ENCODE results near the gene BBS12. TPM values are rescaled to one million over a fixed set of nuclear protein-coding genes. Genes with fewer than 3 reads are reported as not detected.
"Not testable (repeated sequence)": the region's sequence is repeated elsewhere in the genome, so short reads cannot be mapped to it uniquely, and the experiment has no call there.

The BBS12 gene
- total and polyA plus RNA-seq, 3 experiments from 2014 or later: 1.7 to 2.1 (median 1.8) TPM

DNA sequence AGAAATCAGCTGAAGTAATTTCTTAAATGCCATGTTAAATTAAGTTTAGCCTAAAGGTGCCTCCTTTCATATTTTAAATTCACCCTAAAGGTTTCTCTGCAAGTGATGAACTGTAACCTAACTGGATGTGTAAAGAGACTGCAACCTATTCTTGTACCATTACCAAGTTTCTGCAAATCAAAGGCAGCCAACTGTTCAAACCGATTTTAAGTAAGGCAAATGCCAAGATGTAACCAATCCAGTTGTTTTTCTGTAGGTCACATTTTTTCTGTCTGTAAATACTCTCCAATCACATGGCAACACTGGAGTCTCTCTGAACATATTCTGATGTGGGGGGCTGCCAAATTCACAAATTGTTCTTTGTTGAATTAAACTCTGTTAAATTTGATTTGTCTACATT lies 51.8 kb downstream of the BBS12 start:
- H3K27me3 ChIP-seq (ENCODE audit: insufficient read depth, low read length, poor library complexity, severe bottlenecking): no peaks in the 10 kb centered on the region
- peaks cover 0 to 2% (median 0%) of the 10 kb centered on the region in 3 donors for H3K36me3 Mint-ChIP-seq
- no peak overlapping the region for H3K27ac ChIP-seq (ENCODE audit: low read depth, low read length)
- no peak for DNase-seq
- H3K4me3 ChIP-seq (ENCODE audit: low read length): no peak overlapping the region
- H3K4me1 Mint-ChIP-seq: peaks cover 9 to 11% (median 10%) of the 10 kb centered on the region in 3 donors
- peaks cover 6 to 21% of the 10 kb centered on the region in 2 donors for H3K27me3 Mint-ChIP-seq
- POLR2A ChIA-PET: no interaction called here
- no peak overlapping the region for H3K4me3 Mint-ChIP-seq
- no peak overlapping the region for H3K27ac Mint-ChIP-seq
- H3K4me1 ChIP-seq (ENCODE audit: insufficient read depth, low read length): no peaks in the 10 kb centered on the region
- H3K36me3 ChIP-seq (ENCODE audit: insufficient read depth, low read length): no peaks in the 10 kb centered on the region
- H3K9me3 ChIP-seq (ENCODE audit: low read length): no peaks in the 10 kb centered on the region
- no peaks in the 10 kb centered on the region for H3K9me3 Mint-ChIP-seq
- CTCF ChIA-PET: no interaction called here

- Mint-ChIP-seq H3K27me3 (peaks cover 6 to 21% of the 10 kb centered on the region in 2 donors), H3K4me1 (peaks cover 9 to 11% (median 10%) of the 10 kb centered on the region in 3 donors), H3K36me3 (peaks cover 0 to 2% (median 0%) of the 10 kb centered on the region in 3 donors), H3K27ac (no peak overlapping the region), H3K4me3 (no peak overlapping the region), H3K9me3 (no peaks in the 10 kb centered on the region)
- no peaks in the 10 kb centered on the region for H3K4me1 ChIP-seq (ENCODE audit: insufficient read depth, low read length)
- POLR2A ChIA-PET: no interaction called here
- H3K36me3 ChIP-seq (ENCODE audit: insufficient read depth, low read length): no peaks in the 10 kb centered on the region
- CTCF ChIA-PET: no interaction called here
- H3K4me3 ChIP-seq (ENCODE audit: low read length): no peak overlapping the region
- no peaks in the 10 kb centered on the region for H3K27me3 ChIP-seq (ENCODE audit: insufficient read depth, low read length, poor library complexity, severe bottlenecking)
- H3K9me3 ChIP-seq (ENCODE audit: low read length): no peaks in the 10 kb centered on the region
- H3K27ac ChIP-seq (ENCODE audit: low read depth, low read length): no peak overlapping the region
- no peak for DNase-seq
Measured at GRCh38 chr4:122785099-122785498, 52.6 kb downstream of the BBS12 start.

DNA sequence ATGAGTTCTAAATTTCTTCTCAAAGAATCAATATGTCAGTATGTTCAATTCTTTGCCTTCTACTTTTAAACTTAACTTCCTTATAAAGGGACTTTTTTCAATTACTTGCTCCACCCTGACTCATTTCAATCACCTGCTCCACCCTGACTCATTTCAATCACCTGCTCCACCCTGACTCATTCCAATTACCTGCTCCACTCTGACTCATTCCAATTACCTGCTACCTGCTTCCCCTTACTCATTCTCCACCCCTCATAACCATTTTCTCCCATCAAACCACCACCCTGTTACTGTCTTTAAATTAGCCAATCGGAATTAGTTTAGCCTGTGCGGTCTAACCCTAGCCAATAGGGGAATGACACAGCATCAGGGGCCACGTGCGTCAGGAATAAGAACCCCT lies 53.8 kb downstream of the BBS12 start:
- H3K9me3 ChIP-seq (ENCODE audit: low read length); H3K27ac ChIP-seq (ENCODE audit: low read depth, low read length); H3K27ac Mint-ChIP-seq; CTCF ChIA-PET; H3K36me3 ChIP-seq (ENCODE audit: insufficient read depth, low read length); DNase-seq; H3K4me3 Mint-ChIP-seq; H3K27me3 ChIP-seq (ENCODE audit: insufficient read depth, low read length, poor library complexity, severe bottlenecking); H3K4me3 ChIP-seq (ENCODE audit: low read length); POLR2A ChIA-PET; H3K36me3 Mint-ChIP-seq; H3K4me1 ChIP-seq (ENCODE audit: insufficient read depth, low read length); H3K9me3 Mint-ChIP-seq: not testable (repeated sequence)
- peaks cover 9 to 11% (median 10%) of the 10 kb centered on the region in 3 donors for H3K4me1 Mint-ChIP-seq
- peaks cover 6 to 13% of the 10 kb centered on the region in 2 donors for H3K27me3 Mint-ChIP-seq

GRCh38 chr4:122786920-122787319 lies 54.4 kb downstream of the BBS12 start:
- H3K27ac ChIP-seq (ENCODE audit: low read depth, low read length); H3K4me3 ChIP-seq (ENCODE audit: low read length); DNase-seq; H3K27me3 ChIP-seq (ENCODE audit: insufficient read depth, low read length, poor library complexity, severe bottlenecking); CTCF ChIA-PET; H3K4me3 Mint-ChIP-seq; H3K9me3 ChIP-seq (ENCODE audit: low read length); H3K9me3 Mint-ChIP-seq; H3K36me3 ChIP-seq (ENCODE audit: insufficient read depth, low read length); H3K27me3 Mint-ChIP-seq; H3K27ac Mint-ChIP-seq; POLR2A ChIA-PET; H3K36me3 Mint-ChIP-seq; H3K4me1 ChIP-seq (ENCODE audit: insufficient read depth, low read length): not testable (repeated sequence)
- peaks cover 9 to 11% (median 10%) of the 10 kb centered on the region in 3 donors for H3K4me1 Mint-ChIP-seq

DNA sequence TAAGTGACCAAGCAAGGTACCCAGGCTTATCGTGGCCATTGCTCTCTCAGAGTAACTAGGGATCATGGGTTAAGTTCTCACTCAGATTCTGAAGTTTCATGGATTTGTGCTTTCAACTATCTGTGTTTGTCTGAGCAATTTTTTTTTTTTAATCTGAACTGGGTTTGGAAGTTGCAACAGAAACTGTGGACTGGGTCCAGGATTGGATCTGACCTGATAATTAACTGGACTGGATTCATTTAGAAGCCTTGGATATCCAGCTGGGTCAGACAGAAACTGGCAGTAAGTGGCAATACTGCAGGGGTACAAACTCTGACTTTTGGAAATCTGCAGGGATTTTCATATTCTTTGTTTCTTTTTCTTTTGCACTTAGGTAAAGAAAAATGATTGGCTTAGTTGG lies 55.4 kb downstream of the BBS12 start:
- Histone ChIP-seq H3K4me1 (ENCODE audit: insufficient read depth, low read length) (no peaks in the 10 kb centered on the region), H3K27me3 (ENCODE audit: insufficient read depth, low read length, poor library complexity, severe bottlenecking) (no peaks in the 10 kb centered on the region), H3K36me3 (ENCODE audit: insufficient read depth, low read length) (no peaks in the 10 kb centered on the region), H3K9me3 (ENCODE audit: low read length) (no peaks in the 10 kb centered on the region), H3K27ac (ENCODE audit: low read depth, low read length) (no peak overlapping the region), H3K4me3 (ENCODE audit: low read length) (no peak overlapping the region)
- no peak overlapping the region for H3K4me3 Mint-ChIP-seq
- POLR2A ChIA-PET: no interaction called here
- CTCF ChIA-PET: no interaction called here
- no peak overlapping the region for H3K27ac Mint-ChIP-seq
- peaks cover 9 to 11% (median 10%) of the 10 kb centered on the region in 3 donors for H3K4me1 Mint-ChIP-seq
- no peak for DNase-seq
- H3K27me3 Mint-ChIP-seq: peaks cover 3 to 5% of the 10 kb centered on the region in 2 donors
- peaks cover 0 to 2% (median 0%) of the 10 kb centered on the region in 3 donors for H3K36me3 Mint-ChIP-seq
- H3K9me3 Mint-ChIP-seq: no peaks in the 10 kb centered on the region

DNA sequence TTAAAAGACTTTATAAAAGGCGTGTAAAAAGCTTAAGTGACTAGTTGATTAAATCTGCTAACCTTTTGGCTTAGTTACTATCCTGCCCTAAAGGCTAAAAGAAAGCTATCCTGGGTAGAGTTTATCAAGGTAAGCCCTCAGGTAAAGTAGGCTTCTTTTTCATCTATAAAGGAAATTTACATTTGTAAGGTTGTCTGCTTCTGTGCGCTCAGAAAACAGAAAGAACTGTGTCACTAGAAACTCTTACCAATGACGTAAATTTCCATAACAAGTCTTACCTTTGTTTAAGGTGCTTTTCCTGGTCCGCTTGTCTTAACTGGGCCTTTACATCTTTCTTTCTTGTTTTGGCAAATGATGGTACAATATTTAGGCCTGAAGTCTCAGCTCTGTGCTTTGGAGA lies 56.4 kb downstream of the BBS12 start:
- H3K27ac ChIP-seq (ENCODE audit: low read depth, low read length): no peak overlapping the region
- no peaks in the 10 kb centered on the region for H3K9me3 Mint-ChIP-seq
- no peak overlapping the region for H3K4me3 ChIP-seq (ENCODE audit: low read length)
- DNase-seq: no peak
- H3K4me1 ChIP-seq (ENCODE audit: insufficient read depth, low read length): no peaks in the 10 kb centered on the region
- H3K27me3 Mint-ChIP-seq: peaks cover 0 to 2% of the 10 kb centered on the region in 2 donors
- H3K27me3 ChIP-seq (ENCODE audit: insufficient read depth, low read length, poor library complexity, severe bottlenecking): no peaks in the 10 kb centered on the region
- H3K4me1 Mint-ChIP-seq: peaks cover 9 to 11% (median 10%) of the 10 kb centered on the region in 3 donors
- H3K4me3 Mint-ChIP-seq: no peak overlapping the region
- ChIA-PET POLR2A (no interaction called here), CTCF (no interaction called here)
- H3K36me3 Mint-ChIP-seq: peaks cover 0 to 2% (median 0%) of the 10 kb centered on the region in 3 donors
- no peaks in the 10 kb centered on the region for H3K9me3 ChIP-seq (ENCODE audit: low read length)
- H3K27ac Mint-ChIP-seq: no peak overlapping the region
- H3K36me3 ChIP-seq (ENCODE audit: insufficient read depth, low read length): no peaks in the 10 kb centered on the region

- no peak for DNase-seq
- Mint-ChIP-seq H3K27me3 (peaks cover 3 to 8% of the 10 kb centered on the region in 2 donors), H3K9me3 (no peaks in the 10 kb centered on the region), H3K4me1 (no peaks in the 10 kb centered on the region), H3K4me3 (no peak overlapping the region), H3K36me3 (no peaks in the 10 kb centered on the region), H3K27ac (no peak overlapping the region)
- H3K27ac ChIP-seq (ENCODE audit: low read depth, low read length): no peak overlapping the region
- H3K4me1 ChIP-seq (ENCODE audit: insufficient read depth, low read length): no peaks in the 10 kb centered on the region
- no peaks in the 10 kb centered on the region for H3K9me3 ChIP-seq (ENCODE audit: low read length)
- H3K27me3 ChIP-seq (ENCODE audit: insufficient read depth, low read length, poor library complexity, severe bottlenecking): no peaks in the 10 kb centered on the region
- H3K4me3 ChIP-seq (ENCODE audit: low read length): no peak overlapping the region
- ChIA-PET POLR2A (no interaction called here), CTCF (no interaction called here)
- H3K36me3 ChIP-seq (ENCODE audit: insufficient read depth, low read length): no peaks in the 10 kb centered on the region
Measured at GRCh38 chr4:122793811-122794210, 61.3 kb downstream of the BBS12 start.

All from CD8-positive, alpha-beta memory T cell (primary cell).